GM12873 (cell line): ENCODE data around the gene TMEM255B.

Experiments
- TF ChIP-seq, protein P1 (sequence below): IDR thresholded peaks from 2 replicates; pipeline ENCODE4 v1.5.1; 2012; ENCODE audit warnings: low read depth, mild to moderate bottlenecking, moderate library complexity, low read length, control low read depth; ENCODE audit not compliant: insufficient read depth; ENCODE audit errors: missing control alignments

Gene TMEM255B

DNA sequence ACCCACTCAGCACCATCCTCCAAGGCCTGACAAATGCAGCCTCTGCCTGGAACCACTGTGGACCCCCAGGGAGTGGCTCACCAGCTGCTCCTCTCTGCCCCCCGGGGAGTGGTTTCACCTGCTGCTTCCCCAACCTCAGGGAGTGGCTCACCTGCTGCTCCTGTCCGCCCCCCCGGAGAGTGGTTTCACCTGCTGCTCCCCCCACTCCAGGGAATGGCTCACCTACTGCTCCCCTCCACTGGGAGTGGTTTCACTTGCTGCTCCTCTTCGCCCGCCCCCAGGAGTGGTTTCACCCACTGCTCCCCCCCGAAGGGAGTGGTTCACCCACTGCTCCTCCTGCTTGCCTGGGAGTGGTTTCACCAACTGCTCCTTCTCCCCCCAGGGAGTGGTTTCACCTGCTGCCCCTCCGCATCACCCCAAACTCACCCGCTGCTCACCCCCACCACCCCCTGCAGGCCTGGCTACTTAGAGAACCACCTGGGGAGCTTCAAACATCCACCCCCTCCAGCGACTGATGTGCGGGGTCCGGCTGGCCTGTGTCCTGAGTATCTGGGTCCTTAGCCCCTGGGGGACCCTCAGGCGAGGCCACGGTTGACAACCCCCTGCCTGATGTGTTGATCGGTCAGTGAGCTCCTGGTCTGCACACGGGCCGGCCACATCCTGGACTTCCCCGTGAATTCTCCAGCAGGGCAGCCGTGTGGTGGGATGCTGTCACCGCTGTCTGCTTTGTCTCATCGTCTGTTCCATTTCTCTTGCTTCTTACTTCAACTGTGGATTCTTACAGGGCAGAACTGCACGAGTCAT lies 14.6 kb upstream of the TMEM255B start:
- TF ChIP-seq, protein P1, sequence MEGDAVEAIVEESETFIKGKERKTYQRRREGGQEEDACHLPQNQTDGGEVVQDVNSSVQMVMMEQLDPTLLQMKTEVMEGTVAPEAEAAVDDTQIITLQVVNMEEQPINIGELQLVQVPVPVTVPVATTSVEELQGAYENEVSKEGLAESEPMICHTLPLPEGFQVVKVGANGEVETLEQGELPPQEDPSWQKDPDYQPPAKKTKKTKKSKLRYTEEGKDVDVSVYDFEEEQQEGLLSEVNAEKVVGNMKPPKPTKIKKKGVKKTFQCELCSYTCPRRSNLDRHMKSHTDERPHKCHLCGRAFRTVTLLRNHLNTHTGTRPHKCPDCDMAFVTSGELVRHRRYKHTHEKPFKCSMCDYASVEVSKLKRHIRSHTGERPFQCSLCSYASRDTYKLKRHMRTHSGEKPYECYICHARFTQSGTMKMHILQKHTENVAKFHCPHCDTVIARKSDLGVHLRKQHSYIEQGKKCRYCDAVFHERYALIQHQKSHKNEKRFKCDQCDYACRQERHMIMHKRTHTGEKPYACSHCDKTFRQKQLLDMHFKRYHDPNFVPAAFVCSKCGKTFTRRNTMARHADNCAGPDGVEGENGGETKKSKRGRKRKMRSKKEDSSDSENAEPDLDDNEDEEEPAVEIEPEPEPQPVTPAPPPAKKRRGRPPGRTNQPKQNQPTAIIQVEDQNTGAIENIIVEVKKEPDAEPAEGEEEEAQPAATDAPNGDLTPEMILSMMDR: no peak

GRCh38 chr13:113745059-113745458 lies 14.0 kb upstream of the TMEM255B start:
- TF ChIP-seq, protein P1: no peak

GRCh38 chr13:113746143-113746525 lies 12.9 kb upstream of the TMEM255B start:
- TF ChIP-seq, protein P1: no peak

DNA sequence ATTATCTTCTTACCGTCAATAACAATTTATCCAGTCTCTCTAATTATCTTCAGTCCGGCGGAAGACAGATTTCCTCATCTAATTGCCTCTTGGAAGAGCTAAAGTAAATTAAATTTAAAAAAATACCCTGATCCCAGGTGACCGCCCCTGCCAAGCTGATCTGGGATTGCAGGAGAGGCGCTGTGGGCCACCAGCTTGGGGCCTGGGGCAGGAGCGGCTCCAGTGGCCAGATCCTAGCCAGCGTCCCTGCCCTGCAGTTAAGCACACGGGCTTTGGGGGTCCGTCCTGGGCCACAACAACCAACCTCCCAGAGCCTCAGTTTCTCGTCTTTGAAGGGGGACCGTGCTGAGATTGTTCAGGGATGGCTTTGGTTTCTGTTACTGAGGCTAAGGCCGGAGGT lies 12.4 kb upstream of the TMEM255B start:
- TF ChIP-seq, protein P1: no peak

DNA sequence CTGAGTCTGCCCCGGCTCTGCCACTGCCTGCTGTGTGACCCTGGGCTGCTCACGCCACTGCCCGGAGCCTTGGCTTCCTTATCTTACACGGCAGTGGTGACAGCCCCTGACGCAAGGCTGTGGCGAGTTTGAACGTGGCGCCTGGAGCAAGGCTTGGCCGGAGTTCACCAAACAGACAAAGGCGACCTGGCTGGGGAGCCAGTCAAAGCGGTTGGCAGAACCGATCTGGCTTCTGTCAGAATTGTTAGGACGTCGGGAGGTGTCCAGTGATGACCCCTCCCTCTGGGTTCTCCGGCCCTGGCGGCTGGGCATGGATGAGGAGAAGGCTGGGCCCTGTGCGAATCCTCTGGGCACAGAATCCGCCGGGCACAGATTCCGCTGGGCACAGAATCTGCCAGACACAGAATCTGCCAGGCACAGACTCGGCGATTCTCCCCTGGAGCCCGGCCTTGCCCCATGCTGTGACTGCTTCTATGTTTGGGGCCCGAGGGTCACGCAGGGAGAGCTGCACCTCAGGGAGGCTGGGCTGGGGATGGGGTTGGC lies 11.7 kb upstream of the TMEM255B start:
- TF ChIP-seq, protein P1: no peak

- TF ChIP-seq, protein P1: no peak
These were observed 10.7 kb upstream of the TMEM255B start for GRCh38 chr13:113748101-113748861.

DNA sequence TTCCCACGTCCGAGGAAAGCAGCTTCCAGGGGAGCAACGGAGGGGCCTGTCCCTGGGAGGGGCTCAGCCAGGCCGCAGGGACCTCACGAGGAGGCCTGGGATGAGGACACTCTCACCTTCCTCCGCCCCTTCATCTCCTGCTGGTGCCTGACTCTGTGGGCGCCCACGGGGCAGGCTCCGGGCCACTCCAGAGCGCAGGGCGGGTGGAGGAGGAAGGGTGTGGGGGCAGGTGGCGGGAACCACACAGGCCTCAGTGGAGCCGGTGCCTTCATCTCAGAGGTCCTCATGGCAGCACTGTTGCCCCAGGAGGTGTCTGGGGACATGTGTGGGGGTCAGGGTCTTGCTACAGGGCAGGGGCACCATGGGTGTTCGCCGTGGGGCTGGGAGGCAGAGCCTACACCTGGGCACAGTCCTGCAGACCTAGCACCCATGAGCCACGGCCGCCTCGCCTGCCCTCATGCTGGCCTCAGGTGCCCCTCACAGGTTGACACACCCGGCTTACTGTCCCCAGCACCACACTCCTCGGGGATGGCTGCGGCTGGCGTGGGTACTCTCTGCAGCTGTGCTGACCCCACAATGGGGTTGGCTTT lies 10.1 kb upstream of the TMEM255B start:
- TF ChIP-seq, protein P1: no peak
